HG03280 (cell line): ENCODE data around the gene TNIP1.

Source experiments
- ATAC-seq: cut with Tn5 transposase; IDR thresholded peaks from one replicate; pipeline ENCODE4 v1.9.1; 2021; ENCODE audit warnings: mild to moderate bottlenecking, moderate library complexity; ENCODE audit not compliant: unreplicated experiment

Gene TNIP1

DNA sequence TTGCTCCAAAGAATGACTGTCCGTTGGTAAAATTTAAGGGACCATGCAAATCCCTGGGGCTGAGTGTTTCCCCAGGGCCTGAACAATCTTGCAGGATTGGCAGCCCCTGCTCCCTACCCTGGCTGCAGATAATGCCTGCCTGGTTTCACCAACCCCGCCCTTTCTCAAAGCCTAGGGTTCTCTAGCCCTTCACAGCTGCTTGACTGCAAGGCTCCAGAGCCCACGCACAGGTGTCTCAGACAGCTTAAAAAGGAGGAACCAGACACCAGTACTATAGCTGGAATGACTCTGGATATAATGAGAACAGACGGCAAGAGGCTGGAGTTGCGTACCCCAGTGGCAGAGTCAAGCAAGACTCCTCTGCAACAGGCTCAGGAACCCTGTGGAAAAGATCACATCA lies 25.2 kb upstream of the TNIP1 start:
- no peak for ATAC-seq

DNA sequence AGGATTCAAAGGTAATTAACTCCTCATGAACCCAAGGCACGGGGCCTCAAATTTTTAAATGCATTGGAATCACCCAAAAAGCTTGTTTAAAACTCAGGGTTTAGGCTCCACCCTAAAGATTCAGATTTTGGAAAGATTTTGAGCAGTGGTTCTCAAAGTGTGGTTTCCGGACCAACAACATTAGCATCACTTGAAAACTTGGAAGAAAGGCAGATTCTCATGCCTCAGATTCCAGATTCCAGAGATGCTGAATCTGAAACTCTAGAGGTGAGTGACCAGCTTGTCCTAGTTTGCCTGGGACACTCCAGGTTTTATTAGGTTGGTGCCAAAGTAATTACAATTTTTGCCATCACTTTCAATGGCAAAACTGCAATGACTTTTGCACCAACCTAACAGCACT lies 24.7 kb upstream of the TNIP1 start:
- no peak for ATAC-seq

DNA sequence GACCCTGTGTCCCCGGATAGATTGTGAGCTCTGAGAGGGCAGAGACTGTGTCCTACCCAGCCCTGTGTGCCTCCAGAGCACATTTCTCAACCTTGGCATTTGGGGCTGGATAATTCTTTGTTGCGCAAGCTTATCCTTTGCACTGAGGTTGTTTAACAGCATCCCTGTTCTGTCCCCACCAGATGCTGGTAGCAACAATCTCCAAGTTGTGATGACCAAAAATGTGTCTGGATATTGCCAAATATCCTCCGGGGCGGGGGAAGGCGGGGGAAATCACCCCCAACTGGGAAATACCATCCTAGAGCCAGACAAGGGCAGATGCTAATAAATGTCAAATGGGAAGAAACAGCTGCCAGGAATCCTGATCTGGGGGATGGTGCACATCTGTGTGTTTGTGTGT lies 24.0 kb upstream of the TNIP1 start:
- no peak for ATAC-seq

DNA sequence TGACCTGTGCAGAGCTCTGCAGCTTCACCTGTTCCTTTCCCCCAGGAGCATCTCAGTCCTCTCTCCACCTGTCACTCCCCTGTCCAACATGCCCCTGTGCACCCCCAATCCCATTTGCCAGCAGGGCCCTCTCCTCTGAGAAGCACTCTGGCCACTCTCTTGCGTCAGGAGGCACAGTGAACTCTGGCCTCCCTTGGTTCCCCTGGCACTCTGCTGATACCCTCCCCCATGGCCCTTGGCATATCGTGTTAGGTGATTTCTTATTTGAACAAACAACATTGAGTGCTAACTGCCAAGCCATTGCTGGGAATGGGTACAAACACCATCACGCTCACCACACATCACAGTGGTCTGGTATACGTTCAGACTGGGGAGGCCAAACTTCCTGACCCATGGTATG lies 20.9 kb upstream of the TNIP1 start:
- ATAC-seq = no peak

DNA sequence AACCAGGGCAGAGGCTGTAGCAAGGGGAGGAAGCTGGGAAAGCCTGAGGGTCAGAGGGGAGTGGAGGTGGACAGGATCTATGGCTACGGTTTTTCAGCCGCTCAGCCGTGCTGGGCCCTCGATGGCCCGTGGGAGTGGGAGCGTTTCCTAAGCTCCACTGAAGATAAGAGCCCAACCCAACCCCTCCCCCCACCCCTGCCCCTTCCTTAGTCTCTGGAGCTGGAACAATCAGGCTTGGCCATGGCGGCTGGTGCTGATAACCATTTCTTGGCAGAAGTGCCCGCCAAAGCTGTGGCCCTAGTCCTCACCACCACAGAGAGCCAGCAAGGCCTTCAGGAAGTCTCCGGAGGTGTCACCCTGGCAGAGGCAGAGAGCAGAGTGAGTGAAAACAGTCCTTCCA lies 20.3 kb upstream of the TNIP1 start:
- ATAC-seq = no peak

DNA sequence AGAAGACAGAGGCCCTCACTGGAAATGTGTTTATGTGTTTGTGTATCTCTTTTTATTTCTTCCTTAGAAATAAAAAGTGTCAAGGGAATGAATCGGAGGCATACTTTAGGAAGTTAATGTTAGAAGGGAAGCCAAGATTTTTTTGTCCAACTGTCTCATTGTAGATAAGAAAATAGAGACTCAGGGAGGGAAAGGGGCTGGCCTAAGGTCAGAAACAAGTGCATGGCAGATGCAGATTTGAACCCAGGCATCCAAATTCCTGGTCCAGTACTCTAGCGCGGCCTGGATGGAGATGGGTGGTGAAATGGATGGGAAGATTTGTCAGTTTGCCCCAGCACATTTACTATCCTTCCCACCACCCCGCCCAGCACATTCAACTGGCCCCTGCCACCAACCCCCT lies 19.8 kb upstream of the TNIP1 start:
- no peak for ATAC-seq

DNA sequence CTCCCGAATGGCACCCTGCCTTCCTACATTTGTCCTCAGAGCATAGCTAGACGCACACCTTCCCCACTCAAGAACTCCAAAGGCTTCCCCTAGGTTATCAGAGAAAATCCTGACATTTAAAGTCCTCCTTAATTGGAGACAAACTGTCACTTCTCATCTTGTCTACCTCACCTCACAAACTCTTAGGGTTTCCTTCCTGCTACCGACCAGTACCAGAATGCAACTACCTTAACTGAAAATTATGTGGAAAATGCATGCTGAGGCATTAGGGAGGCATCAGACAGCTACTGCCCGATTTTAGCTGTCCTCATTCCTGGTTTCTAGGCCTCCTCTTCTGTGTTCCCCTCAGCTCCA lies 17.9 kb upstream of the TNIP1 start:
- no peak for ATAC-seq

DNA sequence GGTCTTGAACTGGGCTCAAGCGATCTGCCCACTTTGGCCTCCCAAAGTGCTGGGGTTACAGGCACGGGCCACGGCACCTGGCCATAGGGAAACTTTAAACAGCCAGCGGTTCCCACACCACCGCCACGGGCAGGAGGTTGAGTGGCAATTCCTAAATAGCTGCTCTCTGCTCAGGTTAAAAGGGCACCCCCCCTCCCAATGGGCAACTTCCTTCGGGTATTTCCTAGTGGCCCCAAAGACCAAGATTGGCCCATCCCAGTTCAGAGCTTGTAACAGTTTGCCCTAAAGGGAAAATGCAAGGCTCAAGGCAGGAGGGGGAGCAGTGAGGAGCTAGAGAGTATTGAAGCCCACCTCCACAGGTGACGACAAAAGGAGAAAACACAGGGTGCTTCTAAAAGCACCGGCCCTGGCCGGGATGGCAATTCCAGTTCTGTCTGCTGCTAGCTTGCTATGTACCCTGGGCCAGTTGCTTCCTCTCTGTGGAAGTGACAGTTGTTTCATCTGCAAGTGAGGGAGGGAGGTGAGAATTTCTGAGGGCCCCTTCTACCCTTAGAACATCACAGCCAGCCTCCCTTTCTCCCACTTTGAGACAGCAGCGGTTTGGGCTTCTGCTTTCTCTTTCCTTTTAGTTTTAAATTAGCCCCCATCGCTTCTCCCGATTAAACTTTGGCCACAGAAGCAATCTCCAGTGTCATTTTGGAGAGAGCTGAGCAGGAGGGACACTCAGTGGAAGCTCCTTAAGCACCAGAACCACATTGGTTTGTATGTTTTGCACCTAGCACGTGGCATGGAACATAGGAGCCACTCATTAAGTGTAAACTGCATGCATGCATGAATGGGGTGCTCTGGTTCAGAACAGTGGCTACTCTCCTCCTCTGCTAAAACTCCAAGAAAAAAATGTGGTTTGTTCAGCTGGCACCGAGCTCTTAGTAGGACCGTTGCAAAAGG lies 17.3 kb upstream of the TNIP1 start:
- ATAC-seq = no peak

DNA sequence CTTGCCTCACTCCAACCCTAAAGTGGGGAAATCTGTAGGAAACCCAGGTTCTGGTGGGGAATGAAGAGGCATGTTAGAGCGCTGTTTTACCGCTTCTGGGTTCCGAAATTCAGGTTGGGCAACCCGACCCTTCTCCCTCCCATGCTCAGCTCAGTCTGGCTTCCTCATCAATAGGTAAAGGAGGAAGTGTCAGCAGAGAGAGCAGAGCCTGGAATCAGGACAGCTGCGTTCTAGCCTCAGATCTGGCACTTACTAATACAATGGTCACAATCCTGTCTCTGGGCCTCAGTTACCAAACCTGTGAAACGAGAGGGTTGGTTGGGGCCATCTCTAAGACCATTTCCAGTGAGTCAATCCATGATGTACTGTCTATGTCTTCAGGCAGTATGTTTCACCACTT lies 16.2 kb upstream of the TNIP1 start:
- ATAC-seq = no peak

DNA sequence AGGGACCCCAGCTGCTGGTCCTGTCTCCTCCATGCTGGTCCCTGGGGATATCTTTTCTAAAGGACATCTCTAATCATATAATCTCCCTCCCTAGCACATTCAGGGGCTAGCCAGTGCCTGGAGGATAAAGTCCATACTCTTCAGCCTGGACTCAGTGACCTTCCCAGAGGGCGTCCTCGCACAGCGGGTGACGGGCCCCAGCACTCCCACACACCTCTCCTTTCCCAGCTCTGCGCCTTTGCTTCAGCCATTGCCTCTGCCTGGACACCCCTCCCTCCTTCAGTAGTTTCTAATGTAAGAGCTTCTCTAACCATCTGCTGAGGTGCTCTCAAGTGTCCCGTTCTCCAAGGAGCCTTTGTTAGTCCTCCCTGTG lies 15.2 kb upstream of the TNIP1 start:
- ATAC-seq = no peak

DNA sequence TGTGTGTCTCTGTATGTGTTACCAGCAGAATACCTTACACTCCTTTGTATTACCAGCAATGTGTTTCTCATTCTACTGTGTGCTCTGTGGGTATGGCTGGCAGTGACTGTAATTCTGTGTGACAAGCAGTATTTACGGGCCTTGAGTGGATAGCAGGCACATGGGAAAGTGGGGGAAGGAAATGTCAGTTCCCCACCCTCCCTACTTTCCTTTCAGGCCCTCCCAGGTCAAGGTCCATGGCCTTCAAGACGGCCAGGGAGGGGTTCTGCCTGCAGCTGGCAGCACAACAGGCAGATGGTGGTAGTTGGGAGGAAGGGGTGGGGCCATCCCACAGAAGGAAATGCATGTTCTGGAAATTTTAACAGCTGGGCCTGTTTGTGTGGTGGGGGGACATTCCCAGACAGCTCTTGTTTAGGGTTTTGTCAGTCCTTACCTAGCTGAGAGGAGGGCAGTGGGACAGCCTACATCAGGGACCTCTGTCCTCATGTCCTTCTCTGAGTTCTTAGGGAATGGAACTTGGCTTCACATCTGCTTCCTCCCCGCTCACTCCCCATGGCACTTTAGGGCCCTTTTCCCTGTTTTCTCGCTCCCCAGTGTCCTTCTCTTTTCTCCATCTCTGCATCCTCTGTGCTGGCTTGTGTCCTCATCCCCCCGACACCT lies 14.6 kb upstream of the TNIP1 start:
- ATAC-seq = no peak

DNA sequence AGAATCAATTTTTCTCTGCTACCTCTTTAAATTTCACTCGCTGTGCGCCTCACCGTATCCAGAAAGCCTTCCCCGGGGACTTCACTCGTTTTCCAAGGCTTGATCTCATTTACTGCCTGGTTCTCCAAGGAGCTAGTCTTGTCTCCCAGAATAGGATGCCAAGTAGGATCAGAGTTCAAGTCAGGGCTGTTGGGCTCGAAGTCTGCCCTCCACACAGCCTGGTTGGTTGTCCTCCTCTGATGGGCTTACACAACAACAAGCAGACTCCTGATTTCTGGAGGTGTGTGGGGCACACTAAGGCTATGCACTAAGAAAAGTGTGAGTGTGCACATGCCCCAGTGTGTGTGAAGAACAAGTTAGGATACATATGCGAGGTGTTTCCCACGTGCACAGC lies 14.0 kb upstream of the TNIP1 start:
- no peak for ATAC-seq

DNA sequence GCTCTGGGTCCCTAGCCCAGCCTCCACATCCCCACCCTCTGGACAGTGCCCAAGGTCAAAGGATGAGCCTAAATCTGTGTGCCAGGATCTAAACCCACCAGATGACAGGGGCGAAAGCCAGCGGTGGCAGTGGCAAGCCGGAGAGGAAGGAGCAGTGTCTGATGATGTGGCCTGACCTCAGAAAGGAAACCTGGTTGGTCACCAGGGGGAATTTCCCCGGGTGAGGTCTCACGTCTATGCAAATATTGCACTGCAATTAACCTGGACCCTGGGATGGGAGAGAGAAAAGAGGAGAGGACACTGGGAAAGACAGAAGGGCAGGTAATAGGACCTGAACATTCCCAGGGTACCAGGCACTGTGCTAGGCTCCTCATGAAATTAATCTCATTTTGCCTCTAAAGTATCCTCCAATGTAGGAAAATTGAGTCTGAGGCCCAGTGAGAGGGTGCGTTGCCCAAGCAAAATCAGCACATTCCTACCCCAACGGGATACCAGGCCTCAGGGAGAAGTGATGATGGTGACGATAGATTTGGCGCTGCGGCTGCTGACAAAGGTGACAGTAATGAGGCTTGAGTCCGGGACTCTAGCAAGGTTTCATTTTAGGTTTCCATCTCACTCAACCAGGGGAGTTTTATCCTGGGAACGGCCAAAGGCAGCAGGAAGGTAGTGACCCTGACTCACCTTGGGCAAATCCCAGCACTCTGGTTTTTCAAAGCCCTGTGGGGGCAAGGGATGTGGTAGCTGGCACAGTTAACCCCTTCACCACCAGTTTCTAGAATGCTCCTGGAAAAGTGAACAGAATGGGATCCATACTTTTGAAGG lies 13.4 kb upstream of the TNIP1 start:
- peak; percentile 75 for ATAC-seq

DNA sequence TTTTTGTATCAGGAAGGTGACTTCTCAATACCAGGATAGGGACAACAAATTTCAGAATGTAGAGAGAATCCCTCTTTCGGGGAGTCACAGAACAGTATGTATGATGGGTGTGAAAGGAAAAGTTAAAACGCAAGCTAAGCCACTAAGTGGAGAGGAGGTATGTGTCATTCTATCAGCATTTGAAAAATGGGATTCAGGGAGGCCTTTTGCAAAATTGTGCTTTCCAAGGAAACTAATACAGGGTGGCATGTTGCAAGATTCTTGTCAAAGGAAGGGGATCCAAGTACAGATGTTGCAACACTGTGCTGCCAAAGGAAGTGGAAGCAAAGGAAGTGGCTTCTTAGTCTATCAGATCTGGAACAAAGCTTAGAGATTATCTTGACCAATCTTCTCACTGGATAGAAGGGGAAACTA lies 12.6 kb upstream of the TNIP1 start:
- ATAC-seq = peak; percentile 7

DNA sequence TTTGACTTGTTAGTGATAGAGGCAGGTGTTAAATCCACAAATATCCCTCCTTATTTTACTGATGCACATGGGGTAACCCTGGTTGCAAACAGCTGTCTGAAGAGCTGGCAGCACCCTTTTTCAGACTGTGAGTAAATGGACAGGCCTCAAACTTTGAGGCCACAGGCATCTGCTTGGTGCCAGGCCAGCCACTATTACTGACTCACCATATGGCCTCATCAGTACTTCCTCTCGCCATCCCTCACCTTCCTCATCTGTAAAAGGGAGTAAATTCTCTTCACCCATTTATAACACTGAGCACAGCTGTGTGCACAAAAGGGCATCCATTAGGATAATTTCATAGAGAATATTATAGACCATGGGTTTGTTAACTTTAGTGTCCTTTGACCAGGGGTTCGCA lies 11.9 kb upstream of the TNIP1 start:
- ATAC-seq = no peak

DNA sequence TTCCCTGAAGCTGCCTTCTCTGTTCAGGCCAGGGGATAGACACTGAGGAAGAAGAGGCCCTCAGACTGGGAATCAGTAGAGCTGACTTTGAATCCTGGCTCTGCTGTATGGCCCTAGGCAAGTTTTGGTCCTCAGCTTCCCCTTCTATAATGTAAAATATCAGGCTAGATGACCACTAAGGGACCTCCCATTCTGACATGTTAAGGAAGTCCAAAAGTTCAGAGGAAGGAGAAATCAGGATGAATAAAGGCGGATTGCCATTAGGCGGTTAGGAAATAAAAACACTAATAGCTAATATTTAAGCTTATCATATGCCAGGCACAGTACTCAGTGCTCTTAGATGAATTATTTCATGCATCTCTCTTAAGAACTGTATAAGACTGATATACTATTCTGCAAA lies 8.9 kb upstream of the TNIP1 start:
- no peak for ATAC-seq

DNA sequence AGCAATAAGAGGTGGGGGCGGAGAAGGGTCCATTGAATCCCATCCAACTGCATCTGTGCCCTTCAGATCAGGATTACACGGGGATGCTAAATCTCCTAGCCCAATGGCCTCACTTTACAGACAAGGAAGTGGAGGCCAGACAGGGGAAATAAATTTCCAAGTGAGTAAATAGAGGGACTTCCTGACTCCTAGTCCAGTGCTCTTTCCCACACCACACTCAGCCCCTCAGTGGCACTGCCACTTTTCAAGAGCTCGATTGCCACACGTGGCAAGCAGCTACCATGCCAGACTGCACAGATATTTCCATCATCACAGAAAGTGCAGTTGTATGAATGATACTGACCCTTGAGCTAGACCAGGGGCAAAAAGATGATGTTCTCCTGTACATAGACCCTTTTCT lies 8.2 kb upstream of the TNIP1 start:
- ATAC-seq = no peak

DNA sequence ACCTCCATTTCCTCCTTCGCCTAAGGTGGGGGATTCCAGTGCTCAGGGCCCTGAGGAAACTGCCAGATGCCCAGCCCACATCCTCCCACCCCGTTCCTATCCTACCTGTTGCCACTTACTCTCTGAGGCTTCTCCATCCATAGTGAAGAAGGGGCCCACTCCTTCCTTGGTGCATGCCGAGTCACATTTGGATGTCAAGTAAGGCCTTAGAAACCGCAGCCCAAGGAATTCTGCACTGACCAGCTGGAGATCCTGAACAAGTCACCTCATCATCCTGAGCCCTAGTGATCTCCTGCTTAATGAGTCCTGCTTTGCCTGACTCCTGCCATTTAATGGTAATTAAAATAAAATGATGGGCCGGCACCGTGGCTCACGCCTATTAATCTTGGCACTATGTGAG lies 6.7 kb upstream of the TNIP1 start:
- no peak for ATAC-seq

DNA sequence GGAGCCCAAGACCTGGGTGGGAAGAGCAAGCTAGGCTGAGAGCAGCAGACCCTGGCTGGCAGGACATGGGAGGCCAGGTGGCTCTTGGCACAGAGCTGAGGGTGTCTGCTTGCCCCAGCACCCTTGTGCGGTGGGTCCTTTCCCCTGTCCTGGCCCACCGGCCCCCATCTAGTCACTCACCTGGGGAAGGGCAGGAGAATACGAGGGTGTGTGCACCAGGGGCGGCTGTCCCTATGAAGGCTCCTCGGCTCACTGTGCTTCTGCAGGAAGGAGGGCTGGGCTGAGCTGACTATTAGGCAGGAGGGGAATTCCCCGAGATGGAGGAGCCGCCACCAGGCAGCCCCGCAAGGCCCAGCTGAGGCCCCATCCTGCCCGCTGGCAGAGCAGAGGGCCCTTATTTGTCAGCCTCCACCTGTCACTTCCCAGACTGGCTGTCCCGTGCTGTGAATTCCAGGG lies 6.1 kb upstream of the TNIP1 start:
- ATAC-seq = peak; percentile 67

DNA sequence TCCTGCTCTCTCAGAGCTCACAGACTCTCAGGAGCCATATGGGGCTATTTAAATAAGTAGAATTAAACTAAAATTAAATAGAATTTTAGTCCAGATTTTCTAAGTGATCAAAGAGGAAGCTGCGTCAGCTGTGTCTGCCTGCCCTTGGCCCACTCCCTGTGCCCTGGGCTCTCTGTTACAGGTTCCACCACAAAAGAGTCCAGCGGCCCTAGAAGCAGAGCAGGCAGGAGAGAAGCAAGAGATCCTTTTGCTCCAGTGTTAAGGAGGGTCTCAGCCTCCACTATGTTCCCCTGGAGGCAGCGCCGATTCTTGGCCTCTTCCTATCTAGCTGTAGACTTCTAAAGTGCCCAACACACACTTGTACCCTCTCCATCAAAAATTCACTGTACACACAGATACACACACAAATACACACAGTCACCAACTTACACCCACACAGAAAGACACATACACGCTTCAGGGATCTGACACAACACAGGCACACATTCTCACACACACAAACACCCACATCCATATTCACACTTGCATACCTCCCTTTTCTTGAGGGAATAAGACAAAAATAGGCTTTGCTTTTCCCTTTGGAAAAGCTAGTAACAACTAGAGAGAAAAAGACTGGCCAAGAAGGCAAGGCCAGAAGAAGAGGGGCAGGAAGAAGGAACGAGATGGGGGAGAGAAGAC lies 5.5 kb upstream of the TNIP1 start:
- ATAC-seq = no peak

DNA sequence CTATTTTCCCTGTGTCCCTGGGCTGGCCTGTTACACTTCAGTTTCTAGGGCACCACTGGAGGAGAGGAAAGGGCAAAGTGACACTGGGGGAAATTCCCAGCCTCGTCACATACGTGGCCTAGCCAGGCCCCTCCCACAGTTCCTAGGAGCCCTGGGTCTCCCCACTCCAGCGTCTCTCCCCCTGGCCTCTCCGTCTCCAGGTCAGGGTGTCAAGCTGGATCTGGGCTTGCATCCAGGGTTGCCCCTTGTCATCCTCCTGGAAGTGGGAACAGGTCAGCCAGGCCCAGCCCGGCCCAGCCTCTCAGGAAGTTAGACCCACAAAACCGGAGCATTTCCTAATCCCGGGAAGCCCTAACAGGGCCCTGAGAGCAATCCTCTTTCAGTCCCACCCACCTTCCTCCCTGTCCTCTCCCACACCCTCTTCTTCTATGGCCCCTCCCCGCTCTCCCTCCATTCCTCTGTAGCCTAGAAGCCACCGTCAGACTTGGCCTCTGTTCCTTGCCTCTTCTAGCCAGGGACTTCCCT lies 4.7 kb upstream of the TNIP1 start:
- no peak for ATAC-seq
